Astrocyte of the hippocampus (primary cell): ENCODE results near the gene NCKIPSD.

Source experiments
- DNase-seq: peaks from one replicate; pipeline ENCODE4 v3.0.0; 2011; ENCODE audit warnings: low read depth, low spot score

Gene NCKIPSD

GRCh38 chr3:48648188-48648850 is 37.4 kb downstream of the NCKIPSD start:
- no peak for DNase-seq

- no peak for DNase-seq
These were observed 38.0 kb downstream of the NCKIPSD start for GRCh38 chr3:48647714-48648113.

- no peak for DNase-seq
These were observed 40.6 kb downstream of the NCKIPSD start for GRCh38 chr3:48644898-48645760.

DNA sequence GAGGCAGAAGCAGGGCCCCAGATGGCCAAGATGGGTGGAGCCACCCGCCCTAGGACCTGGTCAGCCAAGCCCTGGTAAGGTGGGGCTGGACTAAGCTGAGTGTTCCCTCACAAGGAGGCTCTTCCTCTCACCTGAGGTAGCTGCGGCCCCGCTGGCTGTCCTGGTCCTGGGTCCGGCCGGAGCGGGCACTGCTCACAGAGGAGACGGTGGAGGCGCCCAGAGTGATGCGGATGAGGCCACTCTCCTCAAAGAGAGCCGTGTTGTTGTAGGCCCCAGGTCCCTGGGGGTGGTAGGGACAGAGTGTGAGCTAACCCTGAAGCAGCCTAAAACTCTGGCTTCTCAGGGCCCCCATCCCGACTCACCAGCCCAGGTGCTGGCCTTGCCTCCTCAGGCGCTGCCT is 43.1 kb downstream of the NCKIPSD start:
- no peak for DNase-seq

GRCh38 chr3:48641396-48641795 is 44.3 kb downstream of the NCKIPSD start:
- no peak for DNase-seq

DNA sequence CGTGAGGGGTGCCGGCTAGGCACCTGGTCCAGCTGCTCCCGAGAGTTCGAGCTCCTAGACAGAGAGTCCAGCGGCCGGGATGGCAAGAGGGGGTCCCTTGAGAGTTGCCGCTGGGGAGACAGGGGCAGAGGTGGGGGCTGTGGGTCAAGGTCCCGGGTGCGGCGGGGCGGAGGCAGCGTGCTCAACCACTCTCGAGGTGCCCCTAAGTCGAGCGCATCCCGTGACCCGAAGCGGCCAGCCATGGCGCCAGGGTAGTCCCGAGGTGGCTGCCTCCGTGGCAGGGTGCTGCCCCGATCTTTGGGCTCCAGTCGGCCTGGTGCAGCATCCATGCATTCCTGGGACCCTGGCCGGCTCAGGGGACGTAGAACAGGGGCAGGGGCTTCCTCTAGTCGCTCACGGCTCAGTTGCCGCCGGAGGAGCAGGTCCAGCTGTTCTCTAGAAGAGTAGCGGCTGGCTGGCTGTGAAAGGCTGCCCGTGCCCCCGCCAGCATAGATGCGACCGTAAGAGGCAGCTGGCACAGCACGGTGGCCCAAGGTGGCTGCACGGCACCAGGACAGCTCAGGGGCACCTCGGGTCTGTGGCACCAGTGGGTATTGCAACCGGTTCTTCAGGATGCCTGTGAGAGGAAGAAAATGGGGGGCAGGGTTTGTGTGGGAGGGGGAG is 45.6 kb downstream of the NCKIPSD start:
- no peak for DNase-seq

GRCh38 chr3:48637305-48637704 is 48.4 kb downstream of the NCKIPSD start:
- no peak for DNase-seq

GRCh38 chr3:48636149-48636655 is 49.5 kb downstream of the NCKIPSD start:
- no peak for DNase-seq

DNA sequence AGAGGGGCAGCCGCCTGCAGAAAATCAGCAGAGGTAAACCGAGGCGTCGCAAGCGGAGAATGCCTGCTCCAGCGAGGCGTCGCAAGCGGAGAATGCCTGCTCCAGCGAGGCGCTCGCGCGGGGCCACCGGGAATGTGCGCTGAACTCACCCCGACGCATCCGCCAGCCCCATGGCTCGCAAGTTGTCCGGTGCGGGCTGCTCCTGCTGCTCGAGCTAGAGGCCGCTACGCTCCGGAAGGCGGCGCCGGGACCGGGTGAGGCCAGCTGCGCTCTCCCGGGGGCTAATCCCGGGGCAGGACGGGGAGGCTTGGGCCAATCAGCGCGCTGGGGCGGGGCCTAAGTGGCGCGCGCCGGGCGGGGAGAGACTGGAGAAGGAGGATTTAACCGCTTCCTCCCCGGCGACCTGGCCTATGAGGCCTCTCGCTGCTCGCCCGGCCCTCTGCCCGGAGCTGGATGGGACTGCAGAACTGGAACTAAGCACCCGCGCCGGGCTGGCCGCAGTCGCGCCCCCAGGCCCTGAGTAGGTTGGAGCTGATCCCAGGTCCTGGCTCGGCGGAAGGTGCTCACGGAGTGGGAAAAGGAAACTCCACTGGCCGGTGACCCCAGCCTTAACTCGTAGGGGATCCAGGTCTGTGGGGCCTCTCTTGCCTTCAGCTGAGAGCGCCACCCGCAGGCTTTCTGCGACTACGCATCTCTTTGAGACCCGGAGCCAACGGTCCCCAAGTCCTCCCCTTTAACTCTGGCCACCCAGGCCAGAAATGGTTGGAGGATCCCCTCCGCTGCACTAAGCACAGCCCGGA is 50.3 kb downstream of the NCKIPSD start, which contains the start of gene SLC26A6:
Gene SLC26A6, minus strand, starts transcription at position 240 of the 800 bp plus-strand sequence. Its CDS starts 68 bp downstream, at position 172.
- peak; percentile 99 for DNase-seq

DNA sequence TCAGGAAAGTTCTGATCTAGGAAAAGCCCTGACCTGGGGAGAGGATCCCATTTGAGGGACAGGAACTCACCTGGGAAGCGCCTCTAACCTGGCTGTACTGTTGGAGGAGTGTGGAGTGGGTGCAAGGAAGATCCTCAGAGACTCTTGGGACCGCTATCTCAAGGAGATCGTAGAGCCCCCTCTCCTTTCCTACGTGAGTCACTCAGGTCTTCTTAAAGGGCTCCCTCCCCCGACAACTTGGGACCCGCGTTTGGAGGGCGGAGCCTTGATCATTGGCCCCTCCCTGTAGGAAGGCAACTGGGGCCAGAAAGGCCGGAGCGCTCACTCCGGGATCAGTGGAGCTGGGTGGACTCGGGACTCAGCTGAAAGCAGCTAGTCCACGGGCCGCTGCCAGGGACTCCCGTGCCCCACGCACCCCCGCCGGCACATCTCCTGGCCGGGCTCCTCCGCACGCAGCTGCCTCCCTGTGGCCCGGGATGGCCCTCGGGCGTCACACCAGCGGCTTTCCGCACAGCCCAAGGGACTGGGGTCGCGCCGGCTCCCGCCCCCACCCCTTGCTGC is 51.0 kb downstream of the NCKIPSD start:
- DNase-seq, result peak; percentile 75

GRCh38 chr3:48633743-48634142 is 52.0 kb downstream of the NCKIPSD start:
- no peak for DNase-seq

- DNase-seq, result no peak
These were observed 52.5 kb downstream of the NCKIPSD start for GRCh38 chr3:48633256-48633655.

GRCh38 chr3:48631516-48632448 is 53.9 kb downstream of the NCKIPSD start:
- DNase-seq, result no peak

DNA sequence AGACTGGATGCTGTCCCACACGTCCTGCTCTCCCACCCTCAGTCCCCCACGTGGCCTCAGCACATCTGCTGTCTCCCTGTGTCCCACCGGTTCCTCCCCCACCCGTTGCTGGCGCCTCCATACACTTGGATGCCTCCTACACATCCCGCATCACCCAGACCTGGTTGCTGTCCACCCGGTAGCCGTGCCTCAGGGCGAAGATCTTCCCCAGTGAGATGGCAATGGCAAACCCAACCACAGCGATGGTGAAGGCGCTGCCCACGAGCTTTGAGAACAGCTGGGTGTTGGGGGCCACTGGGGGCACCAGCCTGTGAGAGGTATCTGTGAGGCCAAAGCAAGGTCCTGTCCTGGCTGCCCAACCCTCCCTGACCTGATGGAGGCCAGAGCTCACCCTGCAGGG is 54.9 kb downstream of the NCKIPSD start:
- DNase-seq, result no peak

DNA sequence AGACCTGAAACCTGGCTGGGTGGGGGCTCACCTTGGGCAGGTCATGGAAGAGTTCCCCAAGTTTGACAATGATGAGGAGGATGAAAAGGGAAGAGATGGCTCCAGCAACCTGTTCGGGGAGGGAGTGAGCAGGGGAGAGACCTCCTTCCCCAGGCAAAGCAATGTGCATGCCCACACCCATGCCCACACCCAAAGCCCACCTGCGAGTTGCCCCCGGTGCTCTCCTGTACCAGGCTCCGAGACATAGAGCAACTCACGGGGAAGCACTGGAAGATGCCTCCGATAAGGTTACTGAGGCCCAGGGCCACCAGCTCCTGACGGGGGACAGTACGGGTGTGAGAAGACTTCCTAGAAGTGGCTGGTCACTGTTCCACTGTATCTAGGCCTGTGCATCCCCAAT is 55.3 kb downstream of the NCKIPSD start:
- DNase-seq, result no peak

- DNase-seq, result no peak
These were observed 55.8 kb downstream of the NCKIPSD start for GRCh38 chr3:48629894-48630293.

DNA sequence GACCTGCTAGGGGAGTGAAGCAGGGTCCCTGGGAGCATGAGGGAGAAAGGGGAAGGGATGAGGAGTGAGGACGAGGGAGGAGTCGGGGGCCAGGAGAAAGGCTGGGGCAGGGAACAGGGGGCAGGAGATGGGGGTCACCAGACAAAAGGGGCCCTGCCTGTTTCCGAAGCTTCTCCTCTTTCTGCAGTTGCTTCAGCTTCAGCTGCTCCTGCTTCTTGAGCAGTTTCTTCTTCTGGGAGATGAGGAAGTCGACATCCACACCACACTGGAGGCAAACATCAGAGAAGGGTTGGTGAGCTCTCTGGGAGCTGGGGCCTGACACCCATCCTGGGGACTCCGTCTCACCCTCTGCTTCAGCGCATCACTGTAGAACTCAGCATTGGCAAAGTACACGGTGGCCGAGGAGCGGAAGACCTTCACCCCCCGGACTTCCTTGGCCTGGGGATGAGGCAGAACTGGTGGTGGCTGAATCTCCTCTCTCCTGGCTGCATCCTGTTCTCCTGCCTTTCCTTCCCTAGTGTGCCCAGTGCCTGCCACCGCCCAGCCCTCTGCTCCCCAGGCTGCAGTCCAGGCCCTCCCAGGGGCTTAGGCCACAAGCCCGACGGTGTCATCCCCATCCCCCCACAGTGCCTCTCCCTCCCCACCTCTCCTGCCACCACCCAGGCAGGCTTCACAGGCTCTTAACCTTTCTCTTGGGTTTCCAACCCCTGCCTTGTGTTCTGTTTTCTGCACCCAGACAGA is 57.3 kb downstream of the NCKIPSD start:
- DNase-seq, result no peak

DNA sequence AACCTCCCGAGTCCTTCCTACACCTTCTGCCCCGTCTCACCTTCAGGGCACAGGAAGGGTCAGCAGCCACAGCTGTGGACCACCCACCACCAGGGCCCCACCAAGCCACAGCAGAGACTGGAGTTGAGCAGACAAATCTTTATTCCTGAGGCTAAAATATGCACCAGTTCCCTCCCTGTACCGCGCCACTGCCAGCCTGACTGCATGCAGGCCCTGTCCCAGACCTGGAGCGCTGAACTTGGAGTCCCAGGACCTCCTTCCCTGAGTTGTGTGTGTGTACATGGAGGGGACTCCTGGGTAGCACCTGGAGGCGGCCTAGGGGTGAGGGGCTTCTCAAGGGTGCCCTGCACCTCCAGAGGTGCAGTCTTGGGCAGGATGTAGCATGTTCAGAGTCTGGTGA is 60.1 kb downstream of the NCKIPSD start:
- no peak for DNase-seq

DNA sequence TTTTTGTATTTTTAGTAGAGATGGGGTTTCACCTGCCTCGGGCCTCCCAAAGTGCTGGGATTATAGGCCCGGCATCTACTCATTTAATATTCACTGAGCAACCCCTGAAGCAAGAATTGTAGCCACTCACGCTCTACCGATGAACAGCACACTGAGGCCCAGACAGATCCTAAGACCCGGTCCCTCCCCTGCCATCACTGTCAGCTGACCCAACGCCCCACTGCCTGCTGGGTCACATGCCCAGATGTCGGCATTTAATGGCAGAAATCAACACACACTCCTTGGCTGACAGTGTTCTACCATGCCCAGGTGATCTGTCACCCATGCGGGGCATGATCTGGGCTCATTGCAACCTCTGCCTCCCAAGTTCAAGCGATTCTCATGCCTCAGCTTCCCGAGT is 60.9 kb downstream of the NCKIPSD start:
- DNase-seq, result no peak
